ENCODE data around the gene TRIM75. TPM values are rescaled to one million over a fixed set of nuclear protein-coding genes. Genes with fewer than 3 reads are reported as not detected.

The TRIM75 gene
- total RNA-seq, 4 donors from 2014 or later = not detected

GRCh38 chr4:165011403-165011802, 42.3 kb upstream of the TRIM75 start:
- no peak for TF ChIP-seq CTCF (IDR thresholded peaks at IDR 0.05; ENCODE audit: low read depth)

GRCh38 chr4:165013691-165014090, 40.0 kb upstream of the TRIM75 start:
- no peak for TF ChIP-seq CTCF (IDR thresholded peaks at IDR 0.05; ENCODE audit: low read depth)

GRCh38 chr4:165016971-165017370, 36.7 kb upstream of the TRIM75 start:
- TF ChIP-seq CTCF (IDR thresholded peaks at IDR 0.05; ENCODE audit: low read depth) = no peak

- TF ChIP-seq CTCF (IDR thresholded peaks at IDR 0.05; ENCODE audit: low read depth) = no peak
Observed at GRCh38 chr4:165027762-165028402, 25.8 kb upstream of the TRIM75 start.

GRCh38 chr4:165031436-165032211, 22.0 kb upstream of the TRIM75 start, which contains the start of gene TRIM60:
TSS of gene TRIM60 (plus strand) at chr4:165031999. CDS start at chr4:165040073, 8,074 bp downstream.
- no peak for TF ChIP-seq CTCF (IDR thresholded peaks at IDR 0.05; ENCODE audit: low read depth)

- no peak for TF ChIP-seq CTCF (IDR thresholded peaks at IDR 0.05; ENCODE audit: low read depth)
Observed at GRCh38 chr4:165048170-165048569, 5.5 kb upstream of the TRIM75 start.

- TF ChIP-seq CTCF (IDR thresholded peaks at IDR 0.05; ENCODE audit: low read depth) = no peak
Observed at GRCh38 chr4:165052627-165053026, 1.0 kb upstream of the TRIM75 start.

Measured in subcutaneous adipose tissue (tissue), 4 donors.